HL-60/S4 treated with phorbol 12-myristate 13-acetate at 8.2 ng/mL for 4 days and 3 days (cell line): ENCODE measurements around the gene SLX4IP.
"Not testable (repeated sequence)": the region's sequence is repeated elsewhere in the genome, so short reads cannot be mapped to it uniquely, and the experiment has no call there.

Experiments
- in situ Hi-C: fragments of 300-500 bp; cut with MboI; formaldehyde crosslinking; loops from 2 replicates; pipeline ENCODE4 v1.15.0; 2022; ENCODE audit warnings: low sequenced_read_pairs

Gene SLX4IP

GRCh38 chr20:10565191-10565921, 130.3 kb downstream of the SLX4IP start:
- in situ Hi-C loops = loop anchor here (25.0 kb wide), 1 partner anchor 972 kb away; no protein-coding TSS in a partner anchor

DNA sequence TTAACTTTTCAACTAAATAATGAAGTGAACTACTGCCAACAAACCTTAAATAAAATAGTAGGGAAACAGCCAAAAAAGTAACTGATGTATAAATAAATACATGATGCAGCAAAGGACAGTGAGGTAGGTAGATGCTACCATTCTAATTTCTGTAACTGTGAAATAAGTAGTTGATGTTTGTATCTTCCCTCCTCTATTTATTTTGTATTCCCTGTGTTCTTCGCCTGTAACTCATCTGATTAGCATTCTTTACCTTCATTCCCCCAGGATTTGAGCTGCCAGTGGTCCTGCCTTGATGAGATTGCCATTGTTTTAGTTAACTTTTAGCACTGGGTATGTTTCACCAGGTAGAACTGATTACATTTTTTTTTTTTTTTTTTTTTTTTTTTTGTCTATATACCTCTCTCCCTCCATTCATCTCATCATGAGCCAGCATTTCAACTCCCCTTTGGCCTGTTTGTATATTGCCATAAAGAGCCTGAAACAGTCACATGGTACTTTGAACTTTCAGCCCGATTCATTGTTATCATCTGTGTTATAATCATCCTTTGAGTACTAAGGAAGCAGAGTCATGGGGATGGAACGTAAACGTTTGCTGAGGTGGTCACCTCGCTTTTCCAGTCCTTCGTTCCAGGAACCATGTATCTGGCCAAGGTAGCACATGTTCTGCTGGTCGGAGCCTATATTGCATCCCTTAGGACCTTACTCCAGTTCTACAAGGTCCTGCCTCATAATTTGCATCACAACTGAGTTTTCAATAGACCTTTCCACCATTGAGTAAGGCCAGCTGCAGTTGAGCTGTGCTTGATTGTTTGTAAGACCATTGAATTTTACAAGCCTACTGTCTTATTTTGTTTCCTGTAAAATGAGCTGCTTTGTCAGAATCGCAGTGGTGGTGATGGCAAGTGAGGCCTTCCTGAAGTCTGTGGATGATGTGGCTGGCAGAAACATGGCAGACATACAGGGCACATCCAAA, 131.1 kb downstream of the SLX4IP start:
- in situ Hi-C loops = loop anchor here (25.0 kb wide), 1 partner anchor 971 kb away; no protein-coding TSS in a partner anchor

DNA sequence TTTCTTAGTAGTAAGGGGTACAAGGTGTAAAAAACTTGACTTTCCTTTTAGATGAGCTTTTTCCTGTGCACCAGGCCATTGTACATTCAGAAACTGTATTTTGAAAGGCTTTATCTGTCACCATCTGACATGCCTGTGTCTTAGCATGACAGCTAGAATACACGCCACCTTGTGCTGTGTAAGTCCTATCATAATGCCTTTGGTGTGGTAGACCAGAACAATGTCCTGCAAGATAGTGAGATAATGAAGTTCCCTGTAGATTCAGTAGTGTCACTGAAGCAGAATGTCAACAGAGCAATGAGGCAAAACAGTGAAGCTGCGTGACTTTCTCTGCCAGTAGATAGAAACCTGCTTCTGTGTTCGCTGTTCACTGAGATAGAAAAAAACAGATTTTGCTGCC, 132.9 kb downstream of the SLX4IP start:
- in situ Hi-C loops = loop anchor here (25.0 kb wide), 1 partner anchor 969 kb away; no protein-coding TSS in a partner anchor

DNA sequence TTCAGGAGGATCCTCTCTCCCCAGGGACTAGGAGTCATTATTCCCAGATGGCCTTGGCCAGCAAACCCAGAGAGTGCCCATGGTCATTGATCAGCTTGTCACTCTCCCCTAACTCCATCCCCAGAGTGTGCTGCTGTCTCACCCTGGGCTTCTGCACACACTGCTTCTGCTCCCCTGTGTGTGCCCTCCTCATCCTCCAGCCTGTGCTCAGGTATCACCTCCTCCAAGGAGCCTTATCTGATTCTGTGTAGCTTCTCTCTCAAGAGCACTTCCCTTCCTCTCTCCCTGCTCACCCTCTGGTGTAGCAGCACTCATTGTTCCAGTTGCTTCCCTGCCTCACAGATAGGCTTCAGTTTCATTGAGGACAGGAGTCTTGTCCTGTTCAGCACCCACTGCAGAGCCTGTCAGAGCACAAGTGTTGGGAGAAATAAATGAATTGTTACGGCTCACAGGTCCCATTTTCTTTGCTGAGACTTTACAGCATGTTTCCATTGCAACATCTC, 136.3 kb downstream of the SLX4IP start:
- in situ Hi-C loops = loop anchor here (25.0 kb wide), 1 partner anchor 966 kb away; no protein-coding TSS in a partner anchor

- in situ Hi-C loops = loop anchor here (25.0 kb wide), 1 partner anchor 964 kb away; no protein-coding TSS in a partner anchor
Observed at GRCh38 chr20:10572853-10573252, 137.7 kb downstream of the SLX4IP start.

DNA sequence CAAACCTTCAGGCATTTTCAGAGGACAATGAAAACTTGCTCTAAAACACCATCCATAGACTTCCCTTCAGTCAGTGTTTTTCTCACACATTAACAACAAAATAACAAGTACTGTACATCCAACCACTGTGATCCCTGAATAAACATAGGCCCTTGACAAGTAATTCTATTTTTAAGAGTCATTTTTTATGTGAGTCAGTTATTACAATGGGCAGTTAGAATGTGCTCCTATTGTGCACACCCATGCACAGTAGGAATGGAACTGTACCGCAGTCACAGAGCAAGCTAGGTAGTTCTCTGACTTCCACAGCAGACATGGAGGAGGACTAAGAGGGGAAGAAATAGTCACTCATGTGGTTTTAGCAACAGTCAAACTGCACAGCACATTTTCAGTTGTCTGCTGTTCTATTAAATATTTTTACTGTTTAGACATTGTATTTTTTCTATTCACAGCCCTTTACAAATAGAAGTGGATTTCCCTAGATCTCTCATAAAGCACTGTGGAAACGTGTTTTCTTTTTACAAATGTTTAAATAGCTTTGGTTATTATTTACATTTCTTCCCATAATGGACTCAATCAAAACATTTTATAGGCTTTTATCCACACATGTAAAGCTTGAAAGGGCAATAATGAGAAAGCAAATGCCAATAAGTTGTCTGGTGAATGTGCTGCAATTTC, 138.3 kb downstream of the SLX4IP start:
- in situ Hi-C loops = loop anchor here (25.0 kb wide), 1 partner anchor 964 kb away; no protein-coding TSS in a partner anchor

DNA sequence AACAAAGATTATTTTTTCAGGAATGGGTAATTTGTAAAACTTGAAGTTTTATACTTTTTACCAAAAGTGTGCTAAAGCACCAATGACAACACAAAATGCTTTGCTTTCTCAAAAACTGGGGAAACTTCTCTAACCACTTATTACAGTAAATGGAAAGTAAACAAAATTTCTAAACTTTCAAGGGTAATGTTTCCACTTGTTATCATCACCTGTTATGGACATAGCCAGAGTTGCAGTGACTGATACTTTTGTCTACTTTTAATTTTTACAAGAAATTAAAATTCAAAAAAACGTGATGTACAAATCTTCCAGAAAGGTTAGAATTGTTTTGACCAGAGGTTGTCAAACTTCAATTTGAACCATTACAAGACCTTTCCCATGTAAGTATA, 138.8 kb downstream of the SLX4IP start:
- in situ Hi-C loops = loop anchor here (25.0 kb wide), 1 partner anchor 963 kb away; no protein-coding TSS in a partner anchor

DNA sequence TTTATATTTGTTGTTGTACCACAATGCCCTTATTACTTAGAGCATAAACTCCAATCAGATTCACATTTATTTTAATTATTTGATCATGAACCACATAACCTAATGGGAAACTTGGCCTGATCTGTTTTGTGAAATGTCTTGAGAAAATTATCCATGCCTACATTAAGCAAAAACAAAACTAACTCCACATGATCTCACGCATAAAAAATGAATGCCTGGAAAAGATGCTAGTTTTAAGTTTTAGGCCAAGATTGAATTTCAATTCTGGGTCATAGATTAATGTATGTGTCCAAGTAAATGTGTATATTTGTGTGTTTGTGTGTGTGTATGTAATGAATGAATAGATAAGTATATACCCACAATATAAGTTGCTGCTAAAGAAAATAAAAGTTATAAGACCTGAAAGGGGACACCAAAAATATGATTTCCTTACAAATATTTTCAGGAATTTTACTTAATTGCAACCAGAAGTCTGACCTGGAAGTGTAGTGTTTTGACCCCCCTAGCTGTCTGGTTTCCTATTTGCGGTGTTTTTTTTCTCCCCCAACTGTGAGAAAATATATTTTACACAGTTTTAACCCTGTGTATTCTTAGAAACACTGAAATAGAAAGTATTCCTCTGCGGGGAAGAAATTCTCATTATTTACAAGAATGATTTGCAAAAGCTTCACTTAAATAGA, 141.4 kb downstream of the SLX4IP start:
- in situ Hi-C loops = no loop called here

- in situ Hi-C loops = no loop called here
Observed at GRCh38 chr20:10577648-10578047, 142.5 kb downstream of the SLX4IP start.

DNA sequence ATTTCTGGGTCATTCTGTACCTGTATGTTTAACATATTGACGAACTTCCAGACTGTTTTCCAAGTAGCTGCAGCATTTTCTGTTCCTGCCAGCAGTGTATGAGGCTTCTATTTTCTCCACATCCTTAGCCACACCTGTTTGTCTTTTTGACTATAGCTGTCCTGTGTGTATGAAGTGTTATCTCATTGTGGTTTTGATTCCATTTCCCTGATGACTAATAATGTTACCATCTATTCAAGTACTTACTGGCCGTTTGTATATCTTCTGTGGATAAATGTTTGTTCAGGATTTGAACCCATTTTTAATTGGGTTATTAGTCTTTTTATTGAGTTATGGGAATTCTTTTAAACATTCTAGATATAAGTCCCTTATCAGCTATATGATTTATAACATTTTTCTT, 143.5 kb downstream of the SLX4IP start:
- in situ Hi-C loops = no loop called here

DNA sequence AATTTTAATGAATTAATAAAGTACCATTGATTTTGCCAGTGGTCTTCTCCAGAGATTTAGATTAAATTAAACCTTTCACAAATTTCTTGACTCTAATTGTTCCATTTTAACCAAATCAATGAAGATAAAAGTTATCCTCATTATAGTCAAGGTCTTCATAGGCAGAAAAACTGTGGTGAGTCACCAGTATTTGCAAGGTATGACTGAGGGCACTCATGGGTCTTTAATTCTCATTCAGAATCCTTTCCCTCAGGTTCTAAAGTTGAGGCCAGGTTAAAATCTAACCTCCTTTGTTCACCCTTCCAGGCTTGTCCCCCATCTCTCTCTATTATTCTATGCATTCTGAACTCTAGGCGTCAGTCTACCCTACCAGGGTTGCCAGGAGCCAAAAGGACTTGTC, 144.8 kb downstream of the SLX4IP start:
- in situ Hi-C loops = no loop called here

GRCh38 chr20:10580700-10581099, 145.6 kb downstream of the SLX4IP start:
- in situ Hi-C loops = no loop called here

GRCh38 chr20:10581823-10582222, 146.7 kb downstream of the SLX4IP start:
- in situ Hi-C loops = no loop called here

GRCh38 chr20:10584371-10584770, 149.3 kb downstream of the SLX4IP start:
- in situ Hi-C loops = no loop called here

DNA sequence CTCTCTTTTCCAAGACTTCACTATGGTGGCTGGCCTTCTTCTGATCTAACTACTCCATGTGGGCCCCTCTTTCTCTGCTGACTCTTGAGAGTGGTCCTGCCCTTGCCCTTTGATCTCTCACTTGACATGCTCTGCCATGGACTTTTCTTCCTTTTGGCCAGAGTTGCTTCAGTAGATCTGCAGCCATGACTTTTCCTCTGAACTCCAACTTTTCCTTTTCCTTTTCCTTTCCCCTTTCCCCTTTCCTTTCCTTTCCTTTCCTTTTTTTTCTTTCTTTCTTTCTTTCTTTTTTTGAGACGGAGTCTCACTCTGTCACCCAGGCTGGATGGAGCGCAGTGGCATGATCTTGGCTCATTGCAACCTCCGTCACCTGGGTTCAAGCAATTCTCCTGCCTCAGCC, 150.2 kb downstream of the SLX4IP start:
- in situ Hi-C loops = no loop called here

GRCh38 chr20:10586296-10586695, 151.2 kb downstream of the SLX4IP start:
- in situ Hi-C loops = no loop called here

- in situ Hi-C loops = not testable (repeated sequence)
Observed at GRCh38 chr20:10590446-10590845, 155.3 kb downstream of the SLX4IP start.

DNA sequence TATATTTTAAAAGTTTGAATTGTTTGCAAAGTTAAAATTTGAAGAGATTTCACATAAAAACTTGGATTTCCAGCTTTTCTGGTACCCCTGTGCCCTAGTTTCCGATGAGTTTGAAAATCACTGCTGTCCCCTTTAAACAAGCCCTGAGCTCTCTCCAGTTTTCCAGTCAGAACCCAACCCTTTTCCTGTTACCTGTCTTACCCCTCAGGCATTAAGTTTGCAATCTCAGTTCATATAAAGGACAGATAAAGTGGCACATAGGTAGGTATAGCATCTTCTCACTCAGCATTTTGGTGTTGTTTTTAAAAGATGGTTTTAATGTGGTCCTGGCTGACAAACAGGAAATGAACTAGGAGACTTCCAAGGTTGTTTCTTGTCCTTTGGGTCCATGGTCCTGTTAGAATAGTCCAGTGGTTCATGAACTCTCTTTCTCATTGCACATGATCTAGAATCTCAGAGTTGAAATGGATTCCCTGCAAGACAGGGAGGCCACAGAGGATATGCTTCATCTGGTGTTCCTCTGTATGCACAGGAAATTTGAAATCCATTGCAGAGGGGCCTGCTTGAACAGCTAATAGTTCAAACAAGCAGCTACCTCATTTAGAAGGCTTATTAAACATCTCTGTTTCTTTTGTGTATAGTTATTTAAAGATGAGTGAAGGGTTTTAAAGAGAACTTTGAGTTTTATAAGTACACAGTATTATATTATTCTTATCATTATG, 156.0 kb downstream of the SLX4IP start:
- in situ Hi-C loops = no loop called here

DNA sequence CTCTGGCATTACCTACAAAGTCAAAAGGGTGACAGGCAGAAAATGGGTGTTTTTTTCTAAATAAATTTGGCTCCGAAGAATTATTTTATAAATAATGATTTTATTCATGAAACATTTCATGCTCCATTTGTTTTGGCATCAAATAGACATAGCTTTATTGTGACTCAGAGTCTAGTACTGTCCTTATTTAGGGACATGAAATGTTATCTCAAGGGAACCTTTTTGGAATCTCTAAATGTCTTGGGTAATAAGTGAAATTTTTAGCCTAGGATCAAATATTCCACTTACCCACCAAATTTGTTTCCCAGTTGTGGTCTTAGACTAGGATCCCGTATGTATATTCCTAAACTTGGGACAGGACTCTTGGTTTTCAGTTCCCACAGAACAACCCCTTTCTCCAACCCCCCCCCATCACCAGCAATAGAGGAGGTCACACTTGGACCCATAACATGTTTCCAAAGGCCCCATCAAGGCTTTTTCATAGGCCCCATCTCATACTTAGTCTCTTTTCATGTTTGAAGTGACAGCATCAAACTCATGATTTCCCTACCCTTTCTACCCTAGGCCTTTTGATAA, 156.9 kb downstream of the SLX4IP start:
- in situ Hi-C loops = no loop called here
